ENCODE measurements around the gene SPATS2L. TPM values are rescaled to one million over a fixed set of nuclear protein-coding genes. Genes with fewer than 3 reads are reported as not detected.

SPATS2L gene
- total RNA-seq, 1 donor from 2014 or later: 97.8 TPM

DNA sequence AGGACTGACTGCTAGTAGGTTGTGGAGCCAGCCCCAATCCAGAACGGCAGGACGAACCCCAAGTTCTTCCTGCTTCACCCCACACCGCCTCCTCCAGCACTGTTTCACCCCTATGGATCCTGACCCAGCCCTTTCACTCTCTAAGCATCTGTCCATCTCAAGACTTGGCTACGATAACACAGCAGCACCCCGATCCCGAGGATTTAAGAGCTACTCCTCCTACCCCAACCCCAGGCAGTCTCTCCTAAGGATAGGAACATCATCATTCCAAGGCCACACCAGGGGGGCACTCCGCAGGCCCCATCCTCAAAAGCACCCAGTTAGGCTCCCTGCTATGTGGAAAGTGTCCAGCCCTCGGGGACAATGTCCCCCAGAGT is 202.7 kb downstream of the SPATS2L start:
- no peak for TF ChIP-seq CTCF (conservative IDR thresholded peaks at IDR 0.05)

DNA sequence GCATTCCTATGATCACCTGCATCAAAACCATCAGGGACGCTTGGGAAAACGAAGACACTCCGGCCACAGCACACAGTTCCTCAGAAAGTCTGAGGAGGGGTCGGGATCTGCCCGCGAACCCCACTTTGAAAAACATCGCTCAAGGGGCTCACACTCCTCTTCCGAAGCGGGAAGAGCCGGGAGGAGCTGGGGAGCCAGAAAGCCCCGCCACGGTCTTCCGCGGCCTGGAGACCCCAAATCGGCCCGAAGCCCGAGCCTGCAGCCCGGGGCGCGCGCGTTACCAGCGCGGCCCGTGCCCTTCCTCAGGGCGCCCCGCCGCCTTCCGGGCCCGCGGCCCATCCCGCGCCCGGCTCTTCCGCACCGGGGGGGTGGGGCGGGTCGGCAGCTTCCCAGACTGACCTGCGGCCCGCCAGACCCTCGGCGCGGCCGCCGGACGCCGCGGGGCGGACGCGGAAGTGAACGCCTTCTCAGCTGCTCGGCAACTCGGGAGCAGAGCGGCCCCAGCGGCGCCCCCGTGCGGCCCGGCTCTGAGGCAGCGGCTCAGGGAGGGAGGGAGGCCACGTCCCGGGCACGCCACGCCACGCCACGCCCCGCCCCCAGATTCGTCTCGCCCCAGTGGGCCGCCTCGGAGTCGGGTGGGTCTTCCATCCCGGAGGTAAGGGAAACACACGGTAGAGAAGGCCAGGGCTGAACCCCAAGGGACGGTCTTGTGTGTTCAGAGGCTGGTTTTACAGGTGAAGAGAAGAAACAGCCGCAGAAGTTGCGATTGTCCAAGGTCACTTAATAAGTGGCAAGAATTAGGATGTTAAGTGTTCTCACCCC is 203.3 kb downstream of the SPATS2L start, which contains the start of gene KCTD18:
TSS of gene KCTD18 (minus strand) at position 457 of the 822 bp plus-strand sequence. CDS start 3,052 bp downstream, outside the sequence.
- peaks cover 5% of the 10 kb centered on the region for H3K27me3 Mint-ChIP-seq
- H3K4me3 Mint-ChIP-seq: peak within 1 kb of the TSS; percentile 93
- peaks cover 1% of the 10 kb centered on the region for H3K36me3 Mint-ChIP-seq
- peak; percentile 94 for DNase-seq (ENCODE audit: extremely low spot score, unreplicated experiment)
- H3K9me3 Mint-ChIP-seq: no peaks in the 10 kb centered on the region
- H3K27ac Mint-ChIP-seq: peak within 1 kb of the TSS; percentile 75
- TF ChIP-seq CTCF (conservative IDR thresholded peaks at IDR 0.05): peak; percentile 84
- H3K4me1 Mint-ChIP-seq (ENCODE audit: unreplicated experiment): peaks cover 8% of the 10 kb centered on the region

More for the DNA sequence above, 202.7 kb downstream of the SPATS2L start:
- DNase-seq (ENCODE audit: extremely low spot score, unreplicated experiment): no peak
- Mint-ChIP-seq H3K9me3 (no peaks in the 10 kb centered on the region), H3K4me1 (ENCODE audit: unreplicated experiment) (peaks cover 8% of the 10 kb centered on the region), H3K4me3 (peak overlapping the region; percentile 93), H3K27ac (peak overlapping the region; percentile 75), H3K36me3 (peaks cover 4% of the 10 kb centered on the region), H3K27me3 (no peaks in the 10 kb centered on the region)

GRCh38 chr2:200515155-200515554 is 208.7 kb downstream of the SPATS2L start:
- H3K36me3 Mint-ChIP-seq: no peaks in the 10 kb centered on the region

GRCh38 chr2:200523158-200523557 is 216.7 kb downstream of the SPATS2L start:
- peaks cover 13% of the 10 kb centered on the region for H3K4me1 Mint-ChIP-seq (ENCODE audit: unreplicated experiment)
- TF ChIP-seq CTCF (conservative IDR thresholded peaks at IDR 0.05): no peak
- DNase-seq (ENCODE audit: extremely low spot score, unreplicated experiment): no peak

More at GRCh38 chr2:200515155-200515554, 208.7 kb downstream of the SPATS2L start:
- H3K27me3 Mint-ChIP-seq: peaks cover 11% of the 10 kb centered on the region
- no peaks in the 10 kb centered on the region for H3K4me1 Mint-ChIP-seq (ENCODE audit: unreplicated experiment)
- no peak overlapping the region for H3K4me3 Mint-ChIP-seq
- H3K27ac Mint-ChIP-seq: no peak overlapping the region
- no peak for DNase-seq (ENCODE audit: extremely low spot score, unreplicated experiment)
- H3K9me3 Mint-ChIP-seq: no peaks in the 10 kb centered on the region
- TF ChIP-seq CTCF (conservative IDR thresholded peaks at IDR 0.05): no peak

GRCh38 chr2:200523604-200524003 is 217.1 kb downstream of the SPATS2L start:
- peaks cover 13% of the 10 kb centered on the region for H3K4me1 Mint-ChIP-seq (ENCODE audit: unreplicated experiment)
- H3K4me3 Mint-ChIP-seq: peak overlapping the region; percentile 30
- no peaks in the 10 kb centered on the region for H3K9me3 Mint-ChIP-seq
- no peak for TF ChIP-seq CTCF (conservative IDR thresholded peaks at IDR 0.05)
- H3K27ac Mint-ChIP-seq: no peak overlapping the region
- H3K27me3 Mint-ChIP-seq: peaks cover 11% of the 10 kb centered on the region
- no peak for DNase-seq (ENCODE audit: extremely low spot score, unreplicated experiment)
- no peaks in the 10 kb centered on the region for H3K36me3 Mint-ChIP-seq

More at GRCh38 chr2:200523158-200523557, 216.7 kb downstream of the SPATS2L start:
- H3K9me3 Mint-ChIP-seq: no peaks in the 10 kb centered on the region
- peaks cover 11% of the 10 kb centered on the region for H3K27me3 Mint-ChIP-seq
- no peak overlapping the region for H3K27ac Mint-ChIP-seq
- no peak overlapping the region for H3K4me3 Mint-ChIP-seq
- H3K36me3 Mint-ChIP-seq: no peaks in the 10 kb centered on the region
